Measurements from ENCODE around the gene SLC38A11. TPM values are rescaled to one million over a fixed set of nuclear protein-coding genes. Genes with fewer than 3 reads are reported as not detected.

Gene SLC38A11
- total RNA-seq, 2 donors from 2014 or later, result not detected

- no peaks in the 10 kb centered on the region for H3K27me3 Mint-ChIP-seq (ENCODE audit: insufficient read depth)
- H3K9me3 ChIP-seq (ENCODE audit: control insufficient read depth, low read length), result no peaks in the 10 kb centered on the region
- DNase-seq, result no peak
- H3K27me3 ChIP-seq (ENCODE audit: control insufficient read depth, insufficient read depth, low read length, poor library complexity, severe bottlenecking), result no peaks in the 10 kb centered on the region
- H3K4me1 Mint-ChIP-seq, result no peaks in the 10 kb centered on the region
- no peak overlapping the region for H3K27ac Mint-ChIP-seq
- H3K4me1 ChIP-seq (ENCODE audit: control insufficient read depth, insufficient read depth, low read length), result no peaks in the 10 kb centered on the region
- no peaks in the 10 kb centered on the region for H3K9me3 Mint-ChIP-seq
- no peak overlapping the region for H3K4me3 Mint-ChIP-seq
- no peak for TF ChIP-seq CTCF (conservative IDR thresholded peaks at IDR 0.05)
- no peaks in the 10 kb centered on the region for H3K36me3 ChIP-seq (ENCODE audit: control insufficient read depth, insufficient read depth, low read length)
- WGBS, 2 experiments (ENCODE audit: insufficient coverage in 1 of 2, insufficient read length in 1 of 2), result 97 to 100% methylated on average over 3 to 4 of the region's 4 CpGs
- H3K36me3 Mint-ChIP-seq (ENCODE audit: low read depth), result no peaks in the 10 kb centered on the region
- no peak overlapping the region for H3K4me3 ChIP-seq (ENCODE audit: low read length)
- H3K27ac ChIP-seq (ENCODE audit: low read depth, low read length), result no peak overlapping the region
- H3K9ac ChIP-seq (ENCODE audit: extremely low read depth, low read length, poor library complexity, severe bottlenecking), result no peak overlapping the region
Observed at GRCh38 chr2:164896226-164896625, 59.1 kb downstream of the SLC38A11 start.

GRCh38 chr2:164891460-164891859 is 63.9 kb downstream of the SLC38A11 start:
- H3K27me3 ChIP-seq (ENCODE audit: control insufficient read depth, insufficient read depth, low read length, poor library complexity, severe bottlenecking), result no peaks in the 10 kb centered on the region
- no peaks in the 10 kb centered on the region for H3K9me3 Mint-ChIP-seq
- H3K4me3 Mint-ChIP-seq, result no peak overlapping the region
- no peaks in the 10 kb centered on the region for H3K9me3 ChIP-seq (ENCODE audit: control insufficient read depth, low read length)
- peaks cover 8% of the 10 kb centered on the region for H3K4me1 Mint-ChIP-seq
- WGBS, 2 experiments (ENCODE audit: insufficient coverage in 1 of 2, insufficient read length in 1 of 2), result 94 to 96% methylated on average over 3 to 5 of the region's 5 CpGs
- no peak for DNase-seq
- H3K36me3 ChIP-seq (ENCODE audit: control insufficient read depth, insufficient read depth, low read length), result no peaks in the 10 kb centered on the region
- TF ChIP-seq CTCF (conservative IDR thresholded peaks at IDR 0.05), result no peak
- H3K27me3 Mint-ChIP-seq (ENCODE audit: insufficient read depth), result no peaks in the 10 kb centered on the region
- no peak overlapping the region for H3K4me3 ChIP-seq (ENCODE audit: low read length)
- H3K9ac ChIP-seq (ENCODE audit: extremely low read depth, low read length, poor library complexity, severe bottlenecking), result no peak overlapping the region
- no peak overlapping the region for H3K27ac Mint-ChIP-seq
- no peaks in the 10 kb centered on the region for H3K36me3 Mint-ChIP-seq (ENCODE audit: low read depth)
- H3K27ac ChIP-seq (ENCODE audit: low read depth, low read length), result no peak overlapping the region
- H3K4me1 ChIP-seq (ENCODE audit: control insufficient read depth, insufficient read depth, low read length), result no peaks in the 10 kb centered on the region

- Mint-ChIP-seq H3K36me3 (ENCODE audit: low read depth) (no peaks in the 10 kb centered on the region), H3K27ac (no peak overlapping the region), H3K4me3 (no peak overlapping the region), H3K9me3 (no peaks in the 10 kb centered on the region), H3K4me1 (peaks cover 8% of the 10 kb centered on the region), H3K27me3 (ENCODE audit: insufficient read depth) (no peaks in the 10 kb centered on the region)
- H3K9ac ChIP-seq (ENCODE audit: extremely low read depth, low read length, poor library complexity, severe bottlenecking), result no peak overlapping the region
- no peaks in the 10 kb centered on the region for H3K9me3 ChIP-seq (ENCODE audit: control insufficient read depth, low read length)
- no peaks in the 10 kb centered on the region for H3K27me3 ChIP-seq (ENCODE audit: control insufficient read depth, insufficient read depth, low read length, poor library complexity, severe bottlenecking)
- no peak for DNase-seq
- H3K36me3 ChIP-seq (ENCODE audit: control insufficient read depth, insufficient read depth, low read length), result no peaks in the 10 kb centered on the region
- H3K4me3 ChIP-seq (ENCODE audit: low read length), result no peak overlapping the region
- 62 to 69% methylated on average over 4 of the region's 4 CpGs for WGBS, 2 experiments (ENCODE audit: insufficient coverage in 1 of 2, insufficient read length in 1 of 2)
- no peak for TF ChIP-seq CTCF (conservative IDR thresholded peaks at IDR 0.05)
- no peaks in the 10 kb centered on the region for H3K4me1 ChIP-seq (ENCODE audit: control insufficient read depth, insufficient read depth, low read length)
- no peak overlapping the region for H3K27ac ChIP-seq (ENCODE audit: low read depth, low read length)
Observed at GRCh38 chr2:164890544-164890943, 64.8 kb downstream of the SLC38A11 start.

All from endodermal cell (in vitro differentiated cells).